ENCODE results near the gene TAF5.
"Not testable (repeated sequence)": the region's sequence is repeated elsewhere in the genome, so short reads cannot be mapped to it uniquely, and the experiment has no call there.

Gene TAF5

DNA sequence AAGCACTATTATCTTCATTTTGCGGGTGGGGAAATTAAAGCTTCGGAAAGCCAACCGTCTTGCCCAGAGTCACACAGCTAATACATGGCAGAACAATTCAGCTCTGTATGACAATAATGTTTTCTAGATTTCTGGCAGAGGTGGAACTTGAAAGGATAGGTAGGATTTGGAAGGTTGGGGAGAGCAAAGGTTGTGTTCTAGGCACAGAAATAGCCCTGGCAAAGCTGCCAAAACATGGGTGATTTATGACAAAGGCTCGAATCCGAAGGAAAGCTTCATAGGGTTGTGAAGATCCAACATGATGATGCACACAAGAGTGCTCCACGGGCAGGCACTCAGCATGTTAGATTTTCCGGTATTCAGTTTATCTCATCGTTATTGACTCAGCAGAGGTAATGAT lies 47.8 kb downstream of the TAF5 start:
- DNase-seq, result no peak

- peak; percentile 38 for DNase-seq
Observed at GRCh38 chr10:103416436-103417147, 48.8 kb downstream of the TAF5 start.

DNA sequence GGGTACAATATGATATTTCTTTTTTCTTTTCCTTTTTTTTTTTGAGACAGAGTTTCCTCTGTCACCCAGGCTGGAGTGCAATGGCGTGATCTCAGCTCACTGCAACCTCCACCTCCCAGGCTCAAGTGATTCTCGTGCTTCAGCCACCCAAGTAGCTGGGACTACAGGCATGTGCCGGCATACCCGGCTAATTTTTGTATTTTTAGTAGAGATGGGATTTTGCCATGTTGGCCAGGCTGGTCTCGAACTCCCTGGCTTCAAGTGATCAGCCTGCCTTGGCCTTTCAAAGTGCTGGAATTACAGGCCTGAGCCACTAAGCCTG lies 49.3 kb downstream of the TAF5 start:
- not testable (repeated sequence) for DNase-seq

- no peak for DNase-seq
Observed at GRCh38 chr10:103417601-103418000, 49.8 kb downstream of the TAF5 start.

DNA sequence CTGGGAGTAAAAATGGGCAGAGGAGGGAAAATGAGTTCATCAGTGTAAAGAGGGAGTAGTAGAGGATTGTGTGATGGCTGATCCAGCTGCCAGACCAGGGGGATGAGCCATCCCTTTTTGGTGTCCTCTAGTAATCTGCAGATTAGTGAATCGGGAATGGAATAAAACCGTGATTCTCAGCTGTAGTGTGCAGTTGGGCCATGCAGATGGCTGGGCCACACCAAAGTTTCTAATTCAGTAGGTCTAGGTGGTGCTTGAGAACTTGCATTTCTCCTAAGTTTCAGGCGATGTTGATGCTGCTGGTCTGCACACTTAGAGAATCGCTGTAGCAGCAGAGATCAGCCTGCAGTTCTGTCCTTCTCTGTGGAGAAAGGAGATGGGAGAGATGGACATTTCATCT lies 51.3 kb downstream of the TAF5 start:
- no peak for DNase-seq

GRCh38 chr10:103423748-103424147 lies 56.0 kb downstream of the TAF5 start:
- DNase-seq, result no peak

GRCh38 chr10:103427866-103428265 lies 60.1 kb downstream of the TAF5 start:
- no peak for DNase-seq

DNA sequence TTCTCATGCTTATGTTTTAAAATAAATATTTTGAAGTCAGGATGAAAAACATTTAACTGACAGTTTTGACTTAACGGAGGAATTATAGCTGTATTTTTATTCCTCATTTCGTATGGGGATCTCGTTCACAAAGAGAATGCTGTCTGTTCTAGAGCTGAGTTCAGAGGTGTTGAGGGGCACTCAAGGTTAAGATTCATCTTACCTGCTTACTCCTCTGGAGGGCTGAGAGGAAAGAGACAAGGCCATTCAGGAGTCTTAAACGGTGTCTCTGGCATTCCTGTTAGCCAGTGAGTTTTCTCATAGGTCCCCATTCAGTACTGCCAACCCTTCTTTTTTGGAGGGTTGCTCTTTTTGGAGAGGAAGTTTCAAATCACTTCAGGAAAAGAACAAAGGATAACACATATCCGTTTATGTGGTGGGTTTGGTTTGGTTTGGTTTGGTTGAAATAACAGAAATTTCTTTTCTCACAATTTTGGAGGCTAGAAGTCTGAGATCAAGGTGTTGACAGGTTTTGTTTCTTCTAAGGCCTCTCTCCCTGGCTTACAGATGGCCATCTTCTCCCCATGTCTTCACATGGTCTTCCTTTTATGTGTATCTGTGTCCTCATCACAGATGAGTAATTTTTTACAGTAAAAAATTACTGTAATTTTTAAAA lies 61.3 kb downstream of the TAF5 start:
- DNase-seq, result no peak

- DNase-seq, result no peak
Observed at GRCh38 chr10:103429647-103430046, 61.9 kb downstream of the TAF5 start.

- DNase-seq, result no peak
Observed at GRCh38 chr10:103431902-103432301, 64.1 kb downstream of the TAF5 start.

GRCh38 chr10:103433858-103434257 lies 66.1 kb downstream of the TAF5 start:
- DNase-seq, result no peak

Data from activated naive CD4-positive, alpha-beta T cell treated with anti-CD3 and anti-CD28 coated beads, Interleukin-2, amount 50 U/mL, for 16 hours (primary cell).